GM18951 (cell line): ENCODE data around the gene FNDC3A.
"Not testable (repeated sequence)": the region's sequence is repeated elsewhere in the genome, so short reads cannot be mapped to it uniquely, and the experiment has no call there.

Experiments
- POLR2A ChIP-seq: IDR thresholded peaks from 4 replicates; pipeline ENCODE4 v1.6.1; 2011; ENCODE audit warnings: mild to moderate bottlenecking; ENCODE audit not compliant: insufficient read length, insufficient read depth; ENCODE audit errors: extremely low read depth
- in situ Hi-C: fragments of 300-500 bp; cut with MboI; formaldehyde crosslinking; loops from one replicate; pipeline ENCODE4 v1.12.0; 2022; ENCODE audit warnings: low sequenced_read_pairs, mixed read lengths, inconsistent platforms; ENCODE audit not compliant: unreplicated experiment

FNDC3A gene

GRCh38 chr13:49062297-49062896 is 86.7 kb downstream of the FNDC3A start:
- TF ChIP-seq POLR2A = no peak
- in situ Hi-C loops = no loop called here

DNA sequence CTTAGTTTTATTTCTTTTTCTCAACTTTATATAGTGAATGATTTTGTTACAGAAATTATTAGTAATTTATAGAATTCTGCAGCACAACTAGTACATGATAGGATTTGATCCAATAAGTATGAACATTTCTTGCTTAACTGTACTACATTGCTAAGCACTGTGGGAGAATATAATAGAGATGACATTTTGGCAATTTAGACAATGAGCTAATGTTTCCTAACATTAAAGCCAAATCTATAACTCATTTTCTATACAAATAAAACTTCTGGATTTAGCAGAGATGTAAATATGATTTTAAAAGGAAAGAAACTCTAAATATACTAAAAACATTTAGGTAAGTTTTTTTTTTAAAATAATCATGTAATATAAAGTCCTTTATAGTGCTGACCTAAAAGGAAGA is 87.3 kb downstream of the FNDC3A start:
- in situ Hi-C loops = no loop called here
- TF ChIP-seq POLR2A = no peak

GRCh38 chr13:49063497-49063896 is 87.8 kb downstream of the FNDC3A start:
- TF ChIP-seq POLR2A = no peak
- in situ Hi-C loops = no loop called here

GRCh38 chr13:49064476-49064875 is 88.8 kb downstream of the FNDC3A start:
- TF ChIP-seq POLR2A = no peak
- in situ Hi-C loops = no loop called here

- in situ Hi-C loops = no loop called here
- TF ChIP-seq POLR2A = no peak
Measured at GRCh38 chr13:49066856-49067255, 91.1 kb downstream of the FNDC3A start.

DNA sequence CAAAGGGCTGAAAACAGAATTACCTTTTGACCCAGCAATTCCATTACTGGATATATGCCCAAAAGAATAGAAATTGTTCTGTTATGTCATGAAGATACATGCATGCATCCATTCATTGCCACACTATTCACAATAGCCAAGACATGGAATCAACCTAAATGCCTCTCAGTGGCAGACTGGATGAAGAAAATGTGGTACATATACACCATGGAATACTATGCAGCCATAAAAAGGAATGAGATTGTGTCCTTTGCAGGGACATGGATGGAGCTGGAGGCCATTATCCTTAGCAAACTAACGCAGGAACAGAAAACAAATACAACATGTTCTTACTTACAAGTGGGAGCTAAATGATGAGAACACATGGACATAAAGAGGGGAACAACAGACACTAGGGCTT is 92.8 kb downstream of the FNDC3A start:
- in situ Hi-C loops = not testable (repeated sequence)

GRCh38 chr13:49070021-49070420 is 94.3 kb downstream of the FNDC3A start:
- in situ Hi-C loops = not testable (repeated sequence)

- in situ Hi-C loops = no loop called here
- no peak for TF ChIP-seq POLR2A
Measured at GRCh38 chr13:49071341-49071937, 95.7 kb downstream of the FNDC3A start.

DNA sequence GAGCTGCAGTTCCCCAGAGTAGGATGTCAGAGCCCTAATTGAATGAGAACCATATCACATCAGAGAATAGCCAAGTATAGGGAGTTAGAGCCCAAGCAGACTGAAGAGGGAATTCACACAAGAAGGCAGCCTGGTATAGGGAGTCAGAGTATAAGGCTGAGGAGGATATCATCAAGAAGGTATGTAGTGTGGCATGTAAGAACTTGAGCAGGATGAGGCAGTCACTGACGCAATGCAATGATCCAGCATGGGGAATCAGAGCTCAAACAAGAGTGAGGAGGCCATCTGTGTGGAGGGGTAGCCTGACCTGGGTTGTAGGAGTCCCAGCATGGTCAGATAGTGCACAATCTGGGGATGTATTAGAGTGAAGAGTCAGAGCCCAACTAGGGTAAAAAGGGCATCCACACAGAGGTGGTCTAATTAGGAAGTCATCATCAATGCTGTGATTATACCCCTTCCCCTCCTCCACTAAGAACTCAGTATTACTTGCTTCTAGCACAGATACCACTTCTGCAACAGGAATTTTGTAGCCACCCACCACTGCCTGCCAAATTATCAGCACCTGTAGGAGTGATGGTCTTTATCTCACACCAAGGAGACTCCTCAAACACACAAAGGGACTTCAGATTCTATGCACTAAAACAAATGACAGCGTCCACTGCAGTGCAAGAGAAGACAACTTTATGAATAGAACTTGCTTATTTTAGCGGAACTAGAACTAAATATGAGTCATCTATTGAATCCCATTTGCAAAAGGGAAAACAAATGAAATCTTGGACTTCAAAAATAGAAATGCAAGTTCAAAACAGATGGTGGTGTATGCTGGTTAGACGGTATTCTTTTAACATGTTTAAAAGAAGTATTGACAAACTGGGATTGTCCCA is 107.2 kb downstream of the FNDC3A start:
- no peak for TF ChIP-seq POLR2A
- in situ Hi-C loops = no loop called here

GRCh38 chr13:49084961-49085360 is 109.2 kb downstream of the FNDC3A start:
- in situ Hi-C loops = no loop called here
- TF ChIP-seq POLR2A = no peak

DNA sequence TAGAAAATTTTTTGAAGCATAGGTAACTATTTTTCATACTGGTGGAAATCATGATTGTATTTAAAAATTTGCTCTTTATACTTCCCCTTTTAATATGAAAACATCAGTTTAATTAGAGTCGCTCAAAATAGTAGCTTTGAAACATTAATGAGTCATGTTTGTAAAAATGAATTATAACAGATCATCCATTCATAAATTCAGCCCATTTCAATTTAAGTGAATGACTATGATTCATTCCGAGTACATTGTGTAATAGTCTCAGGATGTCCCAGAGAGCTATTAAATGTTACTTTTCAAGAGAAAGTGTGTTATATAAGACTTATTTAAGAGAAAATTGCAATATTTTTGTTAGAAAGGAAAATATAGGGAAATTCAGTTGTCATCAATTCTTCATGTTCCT is 111.0 kb downstream of the FNDC3A start:
- in situ Hi-C loops = no loop called here
- TF ChIP-seq POLR2A = no peak

GRCh38 chr13:49093376-49093775 is 117.7 kb downstream of the FNDC3A start:
- in situ Hi-C loops = no loop called here
- no peak for TF ChIP-seq POLR2A

DNA sequence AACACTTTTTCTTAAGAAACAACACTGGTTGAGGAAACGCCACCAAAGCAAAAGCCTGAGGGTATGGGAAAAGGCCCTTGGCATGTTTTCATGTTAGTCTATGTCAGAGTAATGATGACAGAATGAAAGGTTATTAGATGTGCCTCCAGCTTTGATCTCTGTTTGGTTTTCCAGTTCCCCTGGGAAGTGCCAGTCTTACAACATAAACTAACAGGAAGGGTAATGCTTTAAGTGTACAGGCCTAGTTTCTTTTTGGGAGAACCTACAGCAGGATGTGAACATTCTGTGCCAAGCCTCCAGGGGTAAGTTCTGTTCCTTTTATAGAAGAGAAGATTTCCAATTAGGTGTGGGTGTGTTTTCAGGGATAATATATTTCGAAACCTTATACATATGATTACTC is 121.7 kb downstream of the FNDC3A start:
- TF ChIP-seq POLR2A = no peak
- in situ Hi-C loops = no loop called here

GRCh38 chr13:49098198-49098597 is 122.5 kb downstream of the FNDC3A start:
- TF ChIP-seq POLR2A = no peak
- in situ Hi-C loops = no loop called here
